B cell (primary cell): ENCODE data around the gene SHQ1. TPM values are rescaled to one million over a fixed set of nuclear protein-coding genes. Genes with fewer than 3 reads are reported as not detected.

Experiments
- ATAC-seq: fragments of 200-7000 bp; cut with Tn5 transposase; one replicate; pipeline ENCODE4 v1.10.0; 2021; ENCODE audit warnings: low read depth, mild to moderate bottlenecking, moderate number of reproducible peaks, moderate library complexity
- CTCF ChIA-PET: fragments of 350-600 bp; sonication (Branson Sonifier 250); formaldehyde crosslinking; loops from one replicate; lab custom pipeline; 2021; ENCODE audit warnings: antibody characterized with exemption, inconsistent platforms; lab: Charles Lee
- POLR2A ChIA-PET: fragments of 350-600 bp; sonication (Branson Sonifier 250); formaldehyde crosslinking; loops from one replicate; lab custom pipeline; 2021; ENCODE audit warnings: antibody characterized with exemption; lab: Charles Lee
- DNase-seq: peaks from one replicate; pipeline ENCODE4 v3.0.0; 2013
- H2AFZ ChIP-seq: 2 replicates; pipeline ENCODE4 v1.6.1; 2012; ENCODE audit warnings: mild to moderate bottlenecking, low read depth, low read length; ENCODE audit not compliant: insufficient read depth, poor library complexity, severe bottlenecking
- H3K27ac ChIP-seq, 2 donors: 1 replicate in 1 of 2; 2 replicates in 1 of 2; pipeline ENCODE4 v1.5.1; 2012 to 2013; ENCODE audit warnings: low read length in 2 of 2, mild to moderate bottlenecking in 2 of 2, moderate library complexity in 1 of 2
- H3K27me3 ChIP-seq, 4 experiments: fragments of 200-600 bp in 1 of 4; sonication (generic) in 1 of 4; replicated peaks in 1 of 4; 1 replicate in 2 of 4; 2 replicates in 2 of 4; pipeline versions ENCODE4 v1.6.1 to v1.7.0; 2013 to 2016; ENCODE audit warnings: low read length in 3 of 4, mild to moderate bottlenecking in 2 of 4, mixed read lengths in 1 of 4, moderate library complexity in 1 of 4; ENCODE audit not compliant: insufficient read depth in 4 of 4, control insufficient read depth in 3 of 4; ENCODE audit errors: control extremely low read depth in 1 of 4
- H3K36me3 ChIP-seq, 2 experiments: replicated peaks in 1 of 2; 1 replicate in 1 of 2; 2 replicates in 1 of 2; pipeline versions ENCODE4 v1.6.1 to v1.7.1; 2013; ENCODE audit warnings: low read length in 1 of 2; ENCODE audit not compliant: insufficient read depth in 2 of 2, control insufficient read depth in 1 of 2; ENCODE audit errors: control extremely low read depth in 1 of 2, extremely low read depth in 1 of 2
- H3K4me1 ChIP-seq, 2 donors: fragments of 200-600 bp in 1 of 2; sonication (generic) in 1 of 2; 1 replicate in 1 of 2; 2 replicates in 1 of 2; pipeline versions ENCODE4 v1.5.1 to v1.6.1; 2013 to 2017; ENCODE audit warnings: low read length in 2 of 2; ENCODE audit not compliant: control insufficient read depth in 2 of 2, insufficient read depth in 2 of 2
- H3K4me2 ChIP-seq: replicated peaks from 2 replicates; pipeline ENCODE3; 2012; ENCODE audit warnings: mild to moderate bottlenecking, low read depth, low read length; ENCODE audit not compliant: poor library complexity, severe bottlenecking
- H3K4me3 ChIP-seq, 5 experiments: fragments of 200-600 bp in 1 of 5; sonication (generic) in 1 of 5; 1 replicate in 3 of 5; 2 replicates in 2 of 5; pipeline versions ENCODE4 v1.5.1 to v1.7.0; 2011 to 2016; ENCODE audit warnings: low read length in 4 of 5, mild to moderate bottlenecking in 4 of 5, low read depth in 2 of 5, control low read depth in 1 of 5, moderate library complexity in 1 of 5; ENCODE audit not compliant: insufficient read depth in 1 of 5; ENCODE audit errors: control extremely low read depth in 1 of 5, extremely low read depth in 1 of 5
- H3K79me2 ChIP-seq: fragments of 200-600 bp; sonication (generic); one replicate; pipeline ENCODE4 v1.6.0; 2016; ENCODE audit warnings: low read length; ENCODE audit not compliant: control insufficient read depth, insufficient read depth
- H3K9ac ChIP-seq: fragments of 200-600 bp; sonication (generic); 2 replicates; pipeline ENCODE4 v1.6.1; 2017; ENCODE audit warnings: mild to moderate bottlenecking, low read length, moderate library complexity
- H3K9me3 ChIP-seq, 3 donors: one replicate each; pipeline versions ENCODE4 v1.6.1 to v1.7.1; 2013; ENCODE audit warnings: low read length in 2 of 3; ENCODE audit not compliant: control insufficient read depth in 2 of 3, insufficient read depth in 1 of 3; ENCODE audit errors: control extremely low read depth in 1 of 3
- H4K20me1 ChIP-seq: 2 replicates; pipeline ENCODE4 v1.6.0; 2012; ENCODE audit warnings: mild to moderate bottlenecking, low read length; ENCODE audit not compliant: insufficient read depth, control insufficient read depth, poor library complexity, severe bottlenecking
- H3K27ac Mint-ChIP-seq: one replicate; pipeline ENCODE4 v1.8.0; 2021; ENCODE audit warnings: mixed read lengths
- H3K27me3 Mint-ChIP-seq: one replicate; pipeline ENCODE4 v1.8.0; 2021; ENCODE audit warnings: mixed read lengths
- H3K4me1 Mint-ChIP-seq: one replicate; pipeline ENCODE4 v1.8.0; 2021; ENCODE audit warnings: mixed read lengths
- H3K4me3 Mint-ChIP-seq: one replicate; pipeline ENCODE4 v1.8.0; 2021; ENCODE audit warnings: mixed read lengths
- H3K9me3 Mint-ChIP-seq: one replicate; pipeline ENCODE4 v1.8.0; 2022; ENCODE audit warnings: mixed read lengths; ENCODE audit not compliant: insufficient read depth
- EZH2 ChIP-seq: IDR thresholded peaks from 2 replicates; pipeline ENCODE4 v1.6.1; 2012; ENCODE audit warnings: borderline replicate concordance, low read depth, mild to moderate bottlenecking, moderate library complexity, low read length; ENCODE audit not compliant: insufficient read depth, poor library complexity, severe bottlenecking
- WGBS: methylation state at CpG from one replicate; pipeline ENCODE4 v1.1.5; 2013; ENCODE audit warnings: missing lambda C conversion rate; ENCODE audit not compliant: insufficient coverage; 5-methylcytosine and 5-hydroxymethylcytosine counted together
- intact Hi-C: fragments of 100-400 bp; cut with micrococcal nuclease; formaldehyde crosslinking; loops from one replicate; pipeline ENCODE4 v1.10.0; 2022
- polyA plus RNA-seq: library from polyadenylated mRNA; depleted of rRNA; stranded (reverse); fragments of >200 nt; gene quantifications from 2 replicates; pipeline ENCODE4 v1.2.3, GENCODE V29; 2012
- total RNA-seq, 2 donors: library from RNA; stranded (reverse); fragments of 120-200 nt in 1 of 2; gene quantifications; 1 replicate in 1 of 2; 2 replicates in 1 of 2; pipeline versions ENCODE4 v1.2.3 to v1.2.4, GENCODE V29; 2013 to 2022
- TF ChIP-seq, protein P1 (sequence below): fragments of 200-600 bp; IDR thresholded peaks from one replicate; pipeline ENCODE4 v1.8.0; 2022; ENCODE audit warnings: antibody characterized with exemption, mild to moderate bottlenecking

SHQ1 gene
- total and polyA plus RNA-seq, 2 donors (not counting 1 experiment from before 2014, with no cell fraction given) = 3.6 to 32.0 TPM

DNA sequence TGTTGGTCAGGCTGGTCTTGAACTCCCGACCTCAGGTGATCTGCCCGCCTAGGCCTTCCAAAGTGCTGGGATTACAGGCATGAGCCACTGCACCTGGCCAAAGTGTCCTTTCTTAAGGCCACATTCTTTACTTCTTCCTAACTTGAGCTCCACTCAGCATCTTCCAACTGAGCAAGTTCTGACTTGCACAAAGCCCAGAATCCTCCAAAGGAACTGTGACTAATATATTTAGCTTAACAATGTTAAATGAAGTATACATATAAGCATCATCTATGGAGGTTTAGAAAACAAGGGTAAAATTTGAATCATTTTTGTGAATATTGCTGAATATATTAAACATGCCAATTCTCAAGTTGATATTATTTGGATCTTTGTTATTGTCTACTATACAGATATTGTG, 93.7 kb downstream of the SHQ1 start:
- intact Hi-C loops = loop anchor here (10.0 kb wide), 3 partner anchors 310 to 880 kb away; partner anchors contain the start of gene RYBP
- Mint-ChIP-seq H3K9me3 (no peaks in the 10 kb centered on the region), H3K4me3 (no peak overlapping the region), H3K27ac (no peak overlapping the region), H3K27me3 (peaks cover 43% of the 10 kb centered on the region), H3K4me1 (peaks cover 28% of the 10 kb centered on the region)
- Histone ChIP-seq H3K9ac (no peak overlapping the region), H3K4me1 (peaks cover 22 to 28% of the 10 kb centered on the region in 2 donors), H3K9me3 (no peaks in the 10 kb centered on the region), H3K27me3 (peaks cover 0 to 27% (median 13%) of the 10 kb centered on the region in 4 experiments), H3K36me3 (no peaks in the 10 kb centered on the region), H3K4me2 (no peak overlapping the region), H4K20me1 (peaks cover 17% of the 10 kb centered on the region), H2AFZ (no peak overlapping the region), H3K79me2 (no peaks in the 10 kb centered on the region), H3K4me3 (no peak overlapping the region), H3K27ac (no peak overlapping the region)
- DNase-seq (no peak), ATAC-seq (no peak)
- 83% methylated on average over 1 of the region's 2 CpGs for WGBS
- TF ChIP-seq, protein P1, sequence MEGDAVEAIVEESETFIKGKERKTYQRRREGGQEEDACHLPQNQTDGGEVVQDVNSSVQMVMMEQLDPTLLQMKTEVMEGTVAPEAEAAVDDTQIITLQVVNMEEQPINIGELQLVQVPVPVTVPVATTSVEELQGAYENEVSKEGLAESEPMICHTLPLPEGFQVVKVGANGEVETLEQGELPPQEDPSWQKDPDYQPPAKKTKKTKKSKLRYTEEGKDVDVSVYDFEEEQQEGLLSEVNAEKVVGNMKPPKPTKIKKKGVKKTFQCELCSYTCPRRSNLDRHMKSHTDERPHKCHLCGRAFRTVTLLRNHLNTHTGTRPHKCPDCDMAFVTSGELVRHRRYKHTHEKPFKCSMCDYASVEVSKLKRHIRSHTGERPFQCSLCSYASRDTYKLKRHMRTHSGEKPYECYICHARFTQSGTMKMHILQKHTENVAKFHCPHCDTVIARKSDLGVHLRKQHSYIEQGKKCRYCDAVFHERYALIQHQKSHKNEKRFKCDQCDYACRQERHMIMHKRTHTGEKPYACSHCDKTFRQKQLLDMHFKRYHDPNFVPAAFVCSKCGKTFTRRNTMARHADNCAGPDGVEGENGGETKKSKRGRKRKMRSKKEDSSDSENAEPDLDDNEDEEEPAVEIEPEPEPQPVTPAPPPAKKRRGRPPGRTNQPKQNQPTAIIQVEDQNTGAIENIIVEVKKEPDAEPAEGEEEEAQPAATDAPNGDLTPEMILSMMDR = no peak
- no peak for TF ChIP-seq EZH2
- ChIA-PET CTCF (interaction anchor here (0.7 to 1.5 kb wide), 2 partner anchors 68 to 879 kb away, joined by 3 to 4 read pairs; no protein-coding TSS in a partner anchor), POLR2A (no interaction called here)

DNA sequence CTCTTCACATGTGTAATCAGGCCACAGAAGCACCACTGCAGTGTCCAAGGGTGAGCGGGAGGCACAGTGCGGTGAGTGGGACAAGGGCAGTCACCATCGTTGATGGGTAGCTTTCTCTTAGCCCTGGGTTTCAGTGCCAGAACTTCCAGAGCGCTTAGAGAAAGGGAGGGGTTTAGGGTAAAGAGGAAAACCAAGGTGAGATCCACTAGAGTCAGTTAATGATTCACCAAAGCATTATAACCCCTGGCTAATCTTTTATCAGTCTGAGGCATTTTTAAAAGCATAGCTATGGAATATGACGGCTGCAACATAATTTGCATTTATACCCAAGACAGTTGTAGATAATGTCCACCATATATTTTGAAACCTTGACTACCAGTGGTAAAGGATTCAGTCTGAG, 94.8 kb downstream of the SHQ1 start:
- intact Hi-C loops = loop anchor here (10.0 kb wide), 3 partner anchors 309 to 879 kb away; partner anchors contain the start of gene RYBP

More for the DNA sequence above, 94.8 kb downstream of the SHQ1 start:
- H3K4me1 ChIP-seq = peaks cover 22 to 28% of the 10 kb centered on the region in 2 donors
- H3K9ac ChIP-seq = no peak overlapping the region
- H3K4me2 ChIP-seq = no peak overlapping the region
- H3K27ac ChIP-seq = no peak overlapping the region
- H3K4me1 Mint-ChIP-seq = peaks cover 27% of the 10 kb centered on the region
- ChIA-PET CTCF (no interaction called here), POLR2A (no interaction called here)
- H3K79me2 ChIP-seq = no peaks in the 10 kb centered on the region
- H3K4me3 Mint-ChIP-seq = no peak overlapping the region
- TF ChIP-seq EZH2 = no peak
- TF ChIP-seq, protein P1 = no peak
- H3K9me3 Mint-ChIP-seq = no peaks in the 10 kb centered on the region
- WGBS = 100% methylated on average over 2 of the region's 5 CpGs
- peaks cover 37% of the 10 kb centered on the region for H3K27me3 Mint-ChIP-seq
- peaks cover 17% of the 10 kb centered on the region for H4K20me1 ChIP-seq
- no peak overlapping the region for H2AFZ ChIP-seq
- DNase-seq (no peak), ATAC-seq (no peak)
- no peaks in the 10 kb centered on the region for H3K36me3 ChIP-seq
- no peak overlapping the region for H3K27ac Mint-ChIP-seq
- H3K27me3 ChIP-seq = peaks cover 0 to 27% (median 11%) of the 10 kb centered on the region in 4 experiments
- no peaks in the 10 kb centered on the region for H3K9me3 ChIP-seq
- H3K4me3 ChIP-seq = no peak overlapping the region
